AG20443 (cell line): ENCODE measurements around the gene NFAM1.

Source experiments
- DNase-seq: peaks from one replicate; pipeline ENCODE4 v3.0.0; 2012; ENCODE audit warnings: low spot score, mixed read lengths

Gene NFAM1

DNA sequence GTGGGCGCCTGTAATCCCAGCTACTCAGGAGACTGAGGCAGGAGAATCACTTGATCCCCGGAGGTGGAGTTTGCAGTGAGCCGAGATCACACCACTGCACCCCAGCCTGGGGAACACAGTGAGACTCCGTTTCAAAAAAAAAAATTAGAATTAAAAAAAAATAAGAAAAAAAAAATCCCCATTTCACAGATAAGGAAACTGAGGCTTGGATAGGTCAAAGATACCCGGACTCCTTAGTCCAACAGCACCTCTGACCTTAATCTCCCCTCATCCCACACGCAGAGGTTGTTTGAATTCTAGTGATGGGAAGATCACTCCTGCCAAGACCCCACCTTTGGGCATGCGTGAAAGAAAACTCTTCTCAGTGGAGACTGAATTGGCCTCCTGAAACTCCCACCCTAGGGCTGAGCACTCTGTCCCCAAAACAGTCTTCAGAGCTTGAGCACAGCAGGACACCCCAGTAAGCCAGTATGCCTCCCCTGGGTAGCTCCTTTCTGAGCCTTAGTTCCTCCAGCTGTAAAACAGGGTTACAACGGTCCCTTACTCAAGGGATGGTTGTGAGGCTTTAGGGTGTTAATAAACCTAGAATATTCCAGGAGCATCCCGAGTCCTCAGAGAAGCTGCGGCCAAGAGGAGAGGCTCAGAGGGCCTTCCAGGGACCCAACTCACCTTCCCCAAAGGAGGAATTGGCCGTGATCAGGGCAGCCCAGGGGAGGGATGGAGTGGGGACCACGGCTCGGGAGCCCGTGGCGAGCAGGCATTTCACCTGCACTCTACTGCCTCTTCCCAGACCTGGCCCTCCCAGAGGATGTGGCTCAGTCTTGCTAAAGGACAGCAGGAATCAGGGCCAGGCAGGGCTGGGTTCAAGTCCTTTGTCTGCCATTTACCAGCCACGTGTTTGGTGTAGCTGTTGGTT is 73.3 kb downstream of the NFAM1 start:
- DNase-seq, result no peak

DNA sequence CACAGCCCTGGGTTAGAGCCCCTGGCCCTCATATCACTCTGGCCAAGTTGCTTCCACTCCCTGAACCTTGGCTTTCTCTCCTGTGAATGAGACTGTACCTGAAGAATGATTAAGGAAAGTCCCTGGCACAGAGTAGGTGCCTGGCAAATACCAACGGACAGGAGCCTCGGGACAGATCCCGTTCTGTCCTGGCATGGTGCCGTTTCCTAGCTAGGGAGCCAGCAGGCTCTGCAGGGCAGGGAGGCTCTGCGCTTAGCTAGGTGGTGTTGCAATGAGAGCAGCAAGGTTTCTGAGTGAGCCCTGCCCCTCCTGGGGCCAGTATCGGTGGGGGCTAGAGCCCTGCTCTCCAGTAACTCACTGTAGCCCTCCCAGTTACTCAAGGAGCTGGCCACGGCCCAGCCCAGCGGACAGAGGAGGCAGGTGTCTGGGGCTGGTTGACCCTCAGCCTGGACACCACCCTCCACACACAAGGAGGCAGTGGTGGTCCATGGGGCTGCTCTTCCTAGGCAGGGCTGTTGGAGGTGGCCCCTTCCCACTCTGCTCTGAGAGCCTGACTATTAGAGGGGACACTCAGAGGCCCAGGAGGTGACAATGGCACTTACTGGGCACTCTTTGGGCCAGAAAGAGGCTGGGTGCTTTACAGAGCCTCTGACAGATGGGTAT is 74.4 kb downstream of the NFAM1 start:
- DNase-seq, result no peak

DNA sequence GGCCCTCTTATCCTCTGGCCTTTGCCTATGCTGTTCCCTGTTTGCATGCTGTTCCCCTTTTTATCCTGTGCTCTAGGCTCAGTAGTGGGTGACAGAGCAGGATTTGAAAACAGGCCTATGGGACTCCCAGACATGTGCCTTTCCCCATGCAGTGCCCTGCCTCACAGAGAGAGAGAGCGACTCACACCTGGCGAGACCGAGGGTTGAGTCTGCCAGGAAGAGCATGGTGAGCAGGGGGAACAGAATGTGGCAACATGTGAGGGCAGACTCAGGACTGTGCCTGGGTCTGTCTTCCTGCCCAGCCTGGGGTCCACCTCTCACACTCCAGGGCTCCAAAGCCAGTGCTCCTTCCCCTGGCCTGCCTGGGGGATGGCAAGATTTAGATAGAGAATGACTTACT is 75.0 kb downstream of the NFAM1 start:
- no peak for DNase-seq

DNA sequence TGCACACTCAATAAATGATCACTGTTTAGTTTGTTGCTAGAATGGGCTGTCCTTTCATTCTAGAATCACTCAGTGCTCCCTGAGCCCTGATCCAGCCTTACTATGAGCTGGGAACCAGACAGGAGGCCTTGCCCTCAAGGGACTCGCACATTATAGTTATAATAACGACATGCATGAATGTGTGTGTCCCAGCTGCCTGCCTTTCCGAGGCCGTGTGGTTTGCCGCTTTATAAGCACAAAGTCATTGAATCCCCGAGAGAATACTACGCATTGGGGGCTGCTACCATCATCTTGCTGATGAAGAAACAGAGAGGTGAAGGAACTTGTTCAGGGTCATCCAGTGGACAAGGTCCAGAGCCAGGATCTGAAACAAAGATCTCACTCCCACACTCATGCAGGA is 75.7 kb downstream of the NFAM1 start:
- no peak for DNase-seq

DNA sequence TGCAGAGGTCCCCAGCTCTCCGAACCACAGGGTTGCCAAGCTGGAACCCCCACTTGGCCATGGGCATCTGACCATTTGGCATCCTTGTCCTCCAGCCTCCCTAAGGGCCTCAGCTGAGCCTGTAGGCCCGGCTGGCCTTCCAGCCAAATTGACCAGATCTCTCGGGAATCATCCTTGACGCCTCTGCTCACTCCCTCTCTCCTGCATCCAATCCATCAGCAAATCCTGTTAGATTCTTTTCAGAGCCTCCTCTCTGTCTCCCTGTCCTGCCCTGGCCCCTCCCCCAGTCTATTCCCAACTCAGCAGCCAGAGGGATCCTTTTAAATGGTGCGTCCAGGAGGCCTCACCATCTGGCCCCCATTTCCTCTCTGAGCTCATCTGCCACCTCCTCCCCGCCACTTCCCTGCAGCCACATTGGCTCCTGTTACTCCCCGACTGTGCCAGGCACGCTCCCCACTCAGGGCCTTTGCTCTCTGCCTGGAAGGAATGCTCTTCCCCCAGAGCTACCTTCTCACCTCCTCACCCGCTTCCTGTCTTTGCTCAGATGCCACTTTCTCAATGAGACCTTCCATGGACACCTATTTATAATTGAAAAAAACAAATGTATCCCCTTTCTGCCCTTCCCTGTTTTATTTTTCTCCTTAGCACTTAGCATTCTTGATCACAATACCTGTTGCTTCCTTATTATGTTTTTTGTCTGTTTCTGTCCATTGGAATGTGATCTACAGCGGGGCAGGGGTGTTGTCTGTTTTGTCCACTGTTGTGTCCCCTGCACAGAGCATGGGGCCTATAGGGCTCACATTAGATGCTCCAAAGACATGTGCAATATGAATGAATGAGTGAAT is 78.1 kb downstream of the NFAM1 start:
- DNase-seq, result peak; percentile 69

DNA sequence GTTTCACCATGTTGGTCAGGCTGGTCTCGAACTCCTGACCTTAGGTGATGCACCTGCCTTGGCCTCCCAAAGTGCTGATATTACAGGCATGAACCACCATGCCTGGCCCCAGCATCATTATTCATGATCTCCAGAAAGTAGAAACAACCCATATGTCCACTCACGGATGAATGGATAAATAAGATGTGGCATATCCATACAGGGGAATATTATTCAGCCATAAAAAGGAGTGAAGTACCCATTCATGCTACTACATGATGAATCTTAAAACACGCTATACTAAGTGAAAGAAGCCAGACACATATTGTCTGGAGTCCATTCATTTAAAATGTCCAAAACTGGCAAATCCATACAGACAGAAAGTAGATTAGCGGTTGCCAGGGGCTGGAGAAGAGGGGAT is 81.8 kb downstream of the NFAM1 start:
- no peak for DNase-seq

DNA sequence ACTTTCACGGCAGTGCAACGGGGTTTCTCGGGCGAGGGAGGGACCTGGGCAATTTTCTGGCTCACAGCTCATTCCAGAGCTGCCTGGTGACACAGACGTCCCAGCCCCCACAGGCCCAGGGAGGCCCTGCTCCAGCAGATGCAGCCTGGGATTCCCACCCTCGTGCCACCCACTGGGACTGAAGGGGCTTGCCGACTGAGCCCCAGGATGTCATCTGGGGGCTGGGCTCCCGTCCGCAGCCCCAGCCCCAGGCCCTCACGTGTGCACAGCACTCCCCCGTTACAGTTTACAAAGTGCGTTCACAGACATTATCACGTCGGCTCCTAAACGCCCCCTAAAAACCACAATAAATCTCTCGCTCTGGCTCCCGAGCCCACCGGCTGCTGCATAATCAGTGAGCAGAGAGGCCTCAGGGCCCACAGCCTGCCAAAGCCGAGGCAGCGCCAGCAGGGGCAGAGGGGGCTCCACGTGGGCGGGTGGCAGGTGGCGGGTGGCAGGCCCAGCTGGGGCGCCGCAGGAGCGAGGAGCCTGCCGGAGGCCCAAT is 84.8 kb downstream of the NFAM1 start:
- DNase-seq, result no peak

DNA sequence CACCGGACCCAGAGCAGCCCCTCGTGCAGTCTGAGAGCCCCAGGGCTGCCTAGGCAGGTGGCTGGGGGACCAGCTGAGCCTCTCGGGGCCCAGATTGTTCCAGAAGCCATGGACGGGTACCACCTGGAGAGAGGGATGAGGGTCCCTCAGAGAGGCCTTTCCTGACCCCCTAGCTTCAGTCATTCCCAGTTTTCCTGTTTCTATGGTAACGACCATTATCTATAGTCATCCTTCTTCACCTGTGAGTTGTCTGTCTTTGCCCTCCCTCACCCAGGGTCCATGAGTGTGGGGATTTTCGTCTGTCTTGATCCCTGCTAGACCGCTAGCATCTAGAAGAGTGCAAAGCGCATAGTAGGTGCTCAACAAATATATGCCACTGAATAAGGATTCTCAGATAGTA is 85.5 kb downstream of the NFAM1 start:
- no peak for DNase-seq

DNA sequence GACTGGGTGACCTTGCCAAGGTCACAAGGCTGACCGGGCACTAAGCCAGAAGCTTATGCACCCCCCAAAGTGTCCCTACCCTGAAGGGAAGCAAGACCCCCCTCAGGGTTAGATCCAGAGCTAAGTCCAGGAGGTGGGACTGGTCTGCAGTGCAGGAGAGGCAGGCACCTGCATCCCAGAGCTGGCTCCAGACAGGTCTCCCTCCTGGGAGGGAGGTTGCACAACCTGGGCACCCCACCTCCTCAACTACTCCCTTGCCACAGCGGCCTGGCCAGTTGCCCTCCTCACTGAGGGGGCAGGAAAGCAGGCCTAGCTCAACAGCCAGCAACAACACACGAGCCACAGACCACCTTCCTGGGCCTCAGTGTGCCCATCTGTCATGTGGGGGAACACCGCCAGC is 86.7 kb downstream of the NFAM1 start:
- no peak for DNase-seq

DNA sequence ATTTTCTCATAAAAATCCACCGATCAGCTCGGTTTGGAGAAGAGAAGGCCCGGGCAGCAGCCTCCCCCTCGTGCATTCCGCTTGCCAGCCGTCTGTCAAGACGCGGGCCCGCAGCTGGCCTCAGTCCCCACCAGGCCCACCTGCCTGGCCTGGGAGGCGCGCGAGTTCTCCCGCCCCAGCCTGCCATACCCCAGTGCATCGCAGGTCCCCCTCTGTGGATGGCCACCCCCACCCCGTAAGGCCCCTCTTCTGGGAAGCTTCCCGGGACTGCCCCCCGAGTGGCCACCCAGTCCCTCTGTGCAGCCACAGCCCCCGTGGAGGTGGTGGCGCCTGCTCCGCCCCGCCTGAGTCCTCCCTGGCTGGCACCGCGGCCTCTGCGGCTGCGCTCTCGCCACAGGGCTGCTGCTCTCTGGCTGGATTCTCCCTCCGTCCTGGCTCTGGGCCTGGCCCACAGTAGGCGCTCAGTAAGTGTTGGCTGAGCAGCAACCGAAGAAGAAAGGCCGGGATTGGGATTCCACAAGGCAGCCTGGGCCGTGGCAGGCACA is 87.8 kb downstream of the NFAM1 start:
- DNase-seq, result peak; percentile 81

DNA sequence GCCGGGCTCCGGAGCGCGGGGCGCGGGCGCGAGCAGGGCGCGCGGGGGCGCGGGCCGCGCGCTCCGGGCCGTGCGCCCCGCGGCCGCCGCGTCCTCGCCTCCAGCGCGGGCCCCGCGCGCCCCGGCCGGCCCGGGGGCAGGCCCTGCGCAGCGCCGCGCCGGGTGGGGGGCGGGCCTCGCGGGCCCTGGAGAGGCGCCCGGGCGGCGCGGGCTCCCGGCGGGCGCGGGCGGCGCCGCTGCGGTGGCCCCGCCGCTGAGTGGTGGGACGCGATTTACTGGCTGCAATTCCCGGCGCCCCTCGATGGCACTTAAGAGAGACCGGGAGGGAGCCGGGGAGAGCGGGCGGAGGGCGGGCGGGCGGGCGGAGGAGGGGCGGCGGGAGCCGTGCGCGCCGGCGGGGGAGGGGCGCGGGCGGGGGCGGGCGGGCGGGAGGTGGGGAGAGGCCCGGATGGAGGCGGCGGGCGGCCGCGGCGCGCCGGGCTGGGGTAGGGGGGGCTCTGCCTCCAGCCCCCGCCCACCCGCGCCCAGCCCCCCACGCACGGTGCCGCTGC is 88.6 kb downstream of the NFAM1 start:
- DNase-seq, result peak; percentile 77

DNA sequence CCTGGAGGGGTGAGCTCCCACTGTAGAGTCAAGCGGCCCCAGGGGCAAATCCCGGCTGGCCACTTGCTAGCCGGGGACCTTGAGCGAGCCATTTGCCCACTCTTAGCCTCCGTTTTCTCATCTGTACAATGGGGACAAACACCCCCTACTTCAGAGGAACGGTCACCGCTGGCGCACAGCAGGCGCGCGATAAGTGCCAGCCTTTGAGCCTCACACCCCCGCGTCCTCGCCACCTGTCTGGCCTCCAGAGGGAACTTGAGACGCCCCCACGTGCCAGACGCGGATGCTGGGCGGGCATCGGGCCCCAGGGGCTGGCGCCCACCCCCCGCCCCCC is 89.1 kb downstream of the NFAM1 start:
- no peak for DNase-seq

DNA sequence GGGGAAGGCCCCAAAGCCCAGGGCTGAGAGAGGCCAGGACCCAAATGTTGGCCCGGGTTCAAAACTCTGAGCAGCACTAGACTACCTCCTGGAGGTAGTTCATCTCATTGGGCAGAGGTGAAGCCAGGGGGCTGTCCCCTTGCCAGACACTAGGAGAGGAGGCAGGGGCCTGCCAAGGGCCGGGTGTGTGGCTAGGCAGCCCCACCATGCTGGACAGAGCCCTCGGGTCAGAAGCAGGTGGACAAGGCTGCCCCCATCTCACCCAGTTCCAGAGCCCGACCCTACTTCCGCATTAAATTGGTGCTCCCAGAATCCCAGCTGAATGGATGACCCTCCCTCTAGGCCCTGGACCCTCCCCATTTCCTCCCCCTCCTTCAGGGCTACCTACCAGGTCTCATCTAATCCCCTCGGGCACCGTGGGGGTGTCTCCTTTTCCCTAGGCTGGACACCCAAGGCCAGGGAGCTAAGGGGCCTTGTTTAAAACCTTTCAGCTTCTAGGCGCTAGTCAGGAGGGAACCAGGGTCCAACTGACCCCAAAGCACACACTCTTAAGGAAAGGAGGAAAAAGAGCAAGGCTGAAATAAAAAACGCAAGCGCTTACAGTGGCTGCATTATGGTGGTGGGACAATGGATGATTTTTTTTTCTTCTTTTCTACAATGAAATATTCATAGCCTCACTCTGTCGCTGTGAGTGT is 89.6 kb downstream of the NFAM1 start:
- DNase-seq, result no peak

DNA sequence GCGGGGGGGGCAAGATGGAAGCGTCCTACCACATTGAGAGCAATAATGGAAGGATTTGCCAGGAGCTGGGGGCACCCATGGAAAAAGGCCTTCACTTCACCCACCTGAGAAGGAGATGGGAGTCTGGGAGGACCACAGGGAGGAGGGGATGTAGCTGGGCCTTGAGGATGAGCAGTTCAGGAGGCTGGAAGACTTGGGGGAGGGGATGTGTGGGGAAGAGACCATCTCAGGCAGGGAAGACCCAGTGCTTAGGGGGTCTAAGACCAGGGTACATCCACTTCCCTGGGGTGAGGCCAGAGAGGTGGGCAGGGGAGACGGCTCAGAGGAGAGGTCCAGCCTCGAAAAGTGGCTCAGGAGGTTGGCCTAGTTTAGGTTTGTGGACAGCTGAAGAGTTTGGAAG is 90.4 kb downstream of the NFAM1 start:
- DNase-seq, result no peak

DNA sequence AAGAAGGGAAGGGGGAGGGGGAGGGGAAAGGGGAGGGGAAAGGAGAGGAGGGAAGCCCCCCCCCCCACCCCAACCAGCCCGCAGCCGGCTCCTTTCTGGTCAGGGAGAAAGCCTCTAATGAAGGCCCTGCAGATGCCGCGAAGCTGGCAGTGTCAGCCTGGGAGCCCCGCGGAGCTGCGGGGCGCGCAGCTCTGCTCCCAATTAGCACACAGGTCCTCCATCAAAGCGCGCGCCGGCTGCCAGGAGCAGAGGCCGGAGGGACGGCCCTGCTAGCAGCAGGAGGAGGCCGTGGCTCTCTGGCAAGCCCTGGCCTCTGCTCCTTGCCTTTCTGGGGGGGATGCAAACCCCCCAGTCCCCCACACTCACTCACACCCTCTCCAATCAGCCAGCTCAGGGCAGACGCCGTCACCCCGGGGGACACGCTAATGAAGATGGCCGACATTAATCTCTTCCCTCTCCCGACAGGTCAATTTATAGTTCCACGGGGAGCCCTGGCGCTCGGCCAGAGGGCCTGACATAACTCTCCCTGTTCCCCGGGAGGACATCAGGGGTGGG is 91.3 kb downstream of the NFAM1 start:
- no peak for DNase-seq

DNA sequence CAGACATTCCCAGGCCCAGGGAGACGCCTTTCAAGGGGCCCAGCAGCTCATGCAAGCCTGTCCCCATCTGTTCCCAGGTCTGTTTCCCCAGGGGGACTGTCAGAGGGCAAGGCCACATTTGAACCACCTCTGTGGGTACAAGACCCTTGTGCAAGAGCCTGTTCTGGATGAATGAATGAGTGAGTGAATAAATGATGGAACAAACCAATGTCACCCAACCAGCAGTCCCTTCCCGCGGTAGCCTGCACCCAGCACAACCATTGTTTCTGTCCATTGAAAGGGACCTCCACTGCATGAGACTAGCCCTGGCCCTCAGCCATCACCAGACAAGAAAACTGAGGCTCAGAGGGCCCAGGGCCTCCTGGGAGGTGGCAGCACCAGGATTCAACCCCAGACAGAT is 92.1 kb downstream of the NFAM1 start:
- no peak for DNase-seq

DNA sequence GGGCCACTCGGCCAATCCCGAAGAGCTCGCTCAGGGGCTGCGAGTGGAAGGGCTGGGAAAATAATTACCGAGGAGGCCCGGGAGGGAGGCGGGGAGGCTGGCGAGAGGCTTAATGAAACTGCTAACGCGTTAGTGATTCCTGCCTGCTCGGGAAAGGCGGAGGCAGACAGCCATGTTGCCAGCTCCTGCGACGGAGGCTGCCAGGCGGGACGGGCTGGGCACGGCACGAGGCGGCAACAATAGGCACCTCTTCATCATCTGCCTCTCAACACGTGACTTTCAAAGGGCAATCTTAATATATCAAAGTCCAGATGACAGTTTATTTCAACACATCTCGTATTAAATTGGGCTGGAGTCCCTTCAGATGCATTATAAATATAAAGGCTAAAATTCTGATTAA is 93.7 kb downstream of the NFAM1 start:
- DNase-seq, result no peak

DNA sequence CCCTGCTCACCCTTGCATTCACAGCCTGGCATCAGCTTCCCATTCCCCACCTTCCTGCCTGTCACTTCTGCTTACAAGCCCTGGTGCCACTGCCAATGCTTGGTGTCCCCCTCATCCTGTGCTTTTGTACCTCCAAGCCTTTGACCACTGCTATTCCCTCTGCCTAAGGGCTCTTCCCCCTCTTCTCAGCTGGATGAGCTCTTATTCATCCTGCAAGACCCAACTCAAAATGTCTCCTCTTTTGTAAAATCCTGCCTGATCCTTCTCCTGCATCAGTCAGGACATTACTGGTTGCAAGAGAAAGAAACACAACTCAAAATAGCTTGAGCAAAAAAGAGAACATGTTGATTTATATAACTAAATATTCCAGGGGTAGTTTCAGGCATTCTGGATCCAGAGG is 94.8 kb downstream of the NFAM1 start:
- DNase-seq, result no peak

DNA sequence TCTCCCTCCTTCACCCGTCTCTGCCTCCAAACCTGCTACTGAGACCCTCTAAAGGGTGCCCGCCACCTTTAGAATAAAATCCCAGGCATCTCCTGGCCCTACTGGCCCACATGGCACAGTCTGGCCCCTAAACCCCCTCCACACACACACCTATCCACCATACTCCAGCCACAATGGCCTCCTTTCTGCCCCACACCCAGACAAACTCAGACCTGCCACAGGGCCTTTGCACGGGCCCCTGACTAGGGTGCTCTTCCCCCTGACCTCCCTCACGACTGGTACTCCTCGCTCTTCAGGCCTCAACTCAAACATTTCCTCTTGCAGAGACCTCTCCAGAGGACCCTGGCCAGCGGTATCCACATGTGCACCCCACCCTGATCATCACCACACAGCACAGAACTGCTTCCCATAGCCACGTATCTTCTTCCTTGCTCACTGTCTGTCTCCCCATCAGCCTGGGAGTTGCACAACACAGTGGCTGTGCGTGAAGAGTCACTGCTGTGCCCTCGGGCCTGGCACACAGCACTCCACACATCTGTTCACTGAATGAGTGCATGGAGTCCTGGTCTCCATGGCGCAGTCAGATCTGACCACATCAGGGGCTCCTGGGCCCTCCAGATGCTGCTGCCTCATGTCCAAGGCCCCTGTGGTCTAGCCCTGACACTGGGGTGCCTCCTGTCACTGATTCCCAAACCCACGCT is 95.5 kb downstream of the NFAM1 start:
- peak; percentile 56 for DNase-seq

DNA sequence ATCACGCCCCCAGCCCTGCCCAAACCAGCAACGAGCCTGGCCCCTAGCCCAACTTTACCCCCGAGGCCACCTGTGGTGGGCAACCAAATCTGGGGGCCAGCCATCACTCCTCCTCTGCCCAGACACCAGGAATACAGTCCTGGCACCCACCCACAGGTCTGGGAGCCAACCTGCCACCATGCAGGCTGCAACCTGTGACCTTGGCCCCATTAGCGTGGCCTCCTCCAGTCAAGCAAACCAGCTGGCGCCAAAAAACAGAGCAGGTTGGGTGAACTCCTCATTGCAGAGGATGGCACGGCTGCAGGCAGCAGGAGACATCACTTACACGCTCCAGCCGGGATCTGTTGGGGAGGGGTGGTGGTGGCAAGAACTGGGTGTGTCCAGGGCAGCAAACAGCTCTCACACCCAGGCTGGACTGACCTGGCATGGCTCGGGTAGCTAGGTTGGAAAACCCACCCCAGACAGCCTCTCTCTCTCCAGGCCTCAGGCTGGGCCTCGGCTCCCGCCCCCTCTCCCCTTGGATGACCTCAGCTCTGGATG is 96.3 kb downstream of the NFAM1 start:
- DNase-seq, result no peak
